Mucosa of rectum (tissue), 2 donors: ENCODE measurements around the gene MED26.

Experiments
- H3K27ac ChIP-seq, 2 donors: one replicate each; pipeline ENCODE4 v1.7.0; 2013; ENCODE audit warnings: inconsistent platforms in 2 of 2, low read depth in 2 of 2, low read length in 2 of 2
- H3K27me3 ChIP-seq, 2 donors: one replicate each; pipeline ENCODE4 v1.7.0; 2013; ENCODE audit warnings: low read length in 2 of 2; ENCODE audit not compliant: control insufficient read depth in 2 of 2, insufficient read depth in 2 of 2
- H3K36me3 ChIP-seq, 2 donors: one replicate each; pipeline ENCODE4 v1.7.0; 2013; ENCODE audit warnings: low read length in 2 of 2; ENCODE audit not compliant: control insufficient read depth in 2 of 2, insufficient read depth in 2 of 2
- H3K4me1 ChIP-seq, 2 donors: one replicate each; pipeline ENCODE4 v1.7.0; 2013; ENCODE audit warnings: low read length in 2 of 2, mild to moderate bottlenecking in 1 of 2; ENCODE audit not compliant: control insufficient read depth in 2 of 2, insufficient read depth in 2 of 2
- H3K4me3 ChIP-seq, 2 donors: one replicate each; pipeline ENCODE4 v1.7.0; 2013; ENCODE audit warnings: low read length in 2 of 2
- H3K9ac ChIP-seq, 2 donors: one replicate each; pipeline ENCODE4 v1.7.0; 2013; ENCODE audit warnings: low read length in 2 of 2, low read depth in 1 of 2, mild to moderate bottlenecking in 1 of 2
- H3K9me3 ChIP-seq, 2 donors: one replicate each; pipeline ENCODE4 v1.7.0; 2013; ENCODE audit warnings: low read length in 2 of 2; ENCODE audit not compliant: control insufficient read depth in 2 of 2
- donor health status: healthy.
- donor health status: Normal muscosa, but diverticular disease.

Gene MED26

DNA sequence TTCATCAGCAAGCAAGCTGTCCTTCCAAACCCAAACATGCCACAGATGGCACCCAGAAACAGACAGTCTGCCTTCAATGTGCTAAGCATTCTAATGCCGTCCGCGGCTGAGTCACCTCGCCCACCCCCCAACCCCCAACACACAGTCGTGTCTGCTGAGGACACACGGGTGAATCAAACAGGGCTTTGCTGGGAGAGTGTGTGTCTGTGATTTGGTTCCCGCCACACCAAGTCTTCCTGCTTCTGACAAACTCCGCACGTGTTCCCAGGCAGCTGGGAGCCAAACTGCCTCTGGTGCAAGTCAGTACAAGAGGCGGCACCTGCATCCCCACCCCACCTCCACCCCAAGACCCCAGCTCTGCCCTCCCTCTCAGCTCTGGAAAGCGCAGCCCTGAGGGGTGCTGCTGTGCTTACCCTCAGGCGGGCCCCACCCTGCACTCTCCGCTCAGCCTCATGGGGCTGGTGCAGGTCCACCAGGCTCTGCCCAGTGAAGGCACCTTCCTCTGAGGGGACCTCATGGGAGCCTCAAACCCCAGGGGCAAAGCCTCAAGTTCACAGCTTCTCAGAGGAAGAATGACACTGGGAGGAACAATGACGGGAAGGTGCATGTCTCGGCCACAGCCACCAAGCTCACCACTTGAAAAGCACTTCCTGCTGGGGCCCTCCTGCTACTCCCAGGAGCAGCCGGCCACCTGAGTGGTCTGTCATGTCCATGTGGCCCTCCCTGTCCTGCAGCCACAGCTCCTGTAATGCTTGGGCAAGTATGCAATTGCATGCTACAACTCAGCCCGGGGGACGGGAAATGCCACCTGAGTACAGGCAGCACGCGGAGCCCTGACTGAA, 40.8 kb downstream of the MED26 start:
- H3K27me3 ChIP-seq, result no peaks in the 10 kb centered on the region
- H3K4me3 ChIP-seq, result peak overlapping the region; percentile 19 to 69
- peak overlapping the region; percentile 5 to 47 for H3K9ac ChIP-seq
- peaks cover 59 to 68% of the 10 kb centered on the region in 2 donors for H3K4me1 ChIP-seq
- H3K9me3 ChIP-seq, result no peaks in the 10 kb centered on the region
- H3K36me3 ChIP-seq, result no peaks in the 10 kb centered on the region
- H3K27ac ChIP-seq, result peak overlapping the region; percentile 32 to 90

DNA sequence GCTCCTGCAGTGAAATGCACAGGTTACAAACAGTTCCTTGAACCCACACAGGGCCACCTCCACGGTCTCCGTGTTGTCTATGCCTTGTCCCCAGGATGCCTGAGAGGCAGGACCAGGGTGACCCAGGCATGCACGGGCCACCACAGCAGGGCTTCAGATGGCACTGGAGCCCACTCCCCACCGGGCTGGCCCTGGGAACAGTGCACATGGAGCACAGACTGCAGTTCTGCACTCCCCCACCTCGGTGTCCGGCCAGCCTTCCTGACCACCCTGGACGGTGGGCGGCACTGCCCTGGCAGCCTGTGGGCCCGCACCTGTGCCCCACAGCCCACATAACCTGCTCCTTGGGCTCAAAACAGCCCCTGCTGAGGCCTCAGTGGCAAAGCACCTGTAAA, 41.5 kb downstream of the MED26 start:
- H3K4me1 ChIP-seq, result peaks cover 55 to 75% of the 10 kb centered on the region in 2 donors
- H3K36me3 ChIP-seq, result peaks cover 0 to 3% of the 10 kb centered on the region in 2 donors
- peak overlapping the region in 1 of 2 donors; percentile 65 for H3K4me3 ChIP-seq
- peak overlapping the region in 1 of 2 donors; percentile 5 for H3K9ac ChIP-seq
- H3K27me3 ChIP-seq, result no peaks in the 10 kb centered on the region
- peak overlapping the region; percentile 61 to 90 for H3K27ac ChIP-seq
- H3K9me3 ChIP-seq, result no peaks in the 10 kb centered on the region

DNA sequence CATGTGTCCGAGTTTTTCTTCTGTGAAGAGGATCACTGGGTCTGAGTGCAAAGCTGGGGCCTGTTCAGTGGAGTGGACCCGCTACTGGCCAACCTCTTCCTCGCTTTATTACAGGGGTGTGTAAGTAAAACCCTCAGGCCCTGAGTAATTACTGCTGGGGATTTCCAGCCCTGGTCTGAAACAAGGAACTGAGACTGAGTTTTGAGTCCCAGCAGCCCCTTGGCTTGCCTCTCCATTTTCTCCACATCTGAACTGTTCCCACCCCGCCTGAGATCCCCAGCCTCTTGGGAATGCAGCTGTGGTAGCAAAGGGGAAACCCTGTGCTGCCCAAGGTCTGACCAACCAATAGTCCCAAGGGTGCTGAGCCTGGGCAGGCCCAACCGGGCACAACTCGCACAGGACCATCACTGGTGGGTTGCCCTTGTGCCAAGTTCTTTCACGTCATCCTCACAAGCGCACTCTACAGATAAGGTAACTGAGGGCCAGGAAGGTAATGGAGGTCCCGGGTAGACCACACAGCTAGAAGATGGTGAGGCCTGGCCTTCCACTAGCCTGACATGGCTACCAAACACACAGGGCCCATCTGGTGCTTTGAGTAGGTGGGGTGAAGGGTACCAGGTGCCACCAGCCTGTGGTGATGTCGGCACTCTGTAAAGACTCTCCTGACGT, 42.1 kb downstream of the MED26 start:
- Histone ChIP-seq H3K4me3 (peak overlapping the region; percentile 31 to 65), H3K4me1 (peaks cover 52 to 75% of the 10 kb centered on the region in 2 donors), H3K9ac (peak overlapping the region; percentile 48 to 78), H3K27me3 (no peaks in the 10 kb centered on the region), H3K27ac (peak overlapping the region; percentile 61 to 90), H3K36me3 (peaks cover 0 to 6% of the 10 kb centered on the region in 2 donors), H3K9me3 (no peaks in the 10 kb centered on the region)

DNA sequence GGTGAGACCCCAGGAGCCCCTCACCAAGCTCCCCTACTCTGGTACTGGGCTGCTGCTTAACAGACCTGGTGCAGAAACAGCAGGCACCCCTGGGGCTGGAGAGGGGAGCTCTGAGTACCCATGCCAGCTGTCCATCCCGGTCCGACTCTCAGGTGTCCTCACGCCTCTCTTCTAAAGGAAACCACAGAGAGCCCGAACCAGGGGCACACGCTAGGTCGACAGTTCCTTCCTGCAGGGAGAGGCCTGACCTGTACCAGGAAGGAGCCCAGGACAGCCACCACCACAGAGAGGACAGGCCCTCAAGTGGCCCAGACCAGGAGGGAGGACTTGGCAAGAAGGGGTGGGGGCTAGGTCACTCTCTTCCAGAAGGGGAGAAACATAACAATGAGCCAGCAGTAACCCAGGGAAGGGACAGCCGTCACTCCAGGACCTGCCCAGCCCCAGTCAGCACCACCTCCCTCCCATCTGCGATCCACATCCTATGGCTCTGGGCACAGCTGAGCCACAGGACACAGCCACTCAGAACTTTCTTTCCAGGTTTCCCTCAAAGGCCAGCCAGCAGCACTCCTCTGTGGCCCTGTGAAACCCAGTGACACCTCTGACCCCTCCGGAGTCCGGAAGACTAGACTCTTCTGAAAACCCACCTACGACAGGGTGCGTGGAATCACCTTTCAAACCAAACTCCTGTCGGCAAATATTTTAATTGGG, 42.8 kb downstream of the MED26 start:
- H3K36me3 ChIP-seq, result peaks cover 0 to 6% of the 10 kb centered on the region in 2 donors
- H3K4me1 ChIP-seq, result peaks cover 52 to 73% of the 10 kb centered on the region in 2 donors
- peak overlapping the region; percentile 48 to 78 for H3K9ac ChIP-seq
- H3K9me3 ChIP-seq, result no peaks in the 10 kb centered on the region
- no peaks in the 10 kb centered on the region for H3K27me3 ChIP-seq
- peak overlapping the region; percentile 61 to 90 for H3K27ac ChIP-seq
- peak overlapping the region; percentile 27 to 65 for H3K4me3 ChIP-seq

DNA sequence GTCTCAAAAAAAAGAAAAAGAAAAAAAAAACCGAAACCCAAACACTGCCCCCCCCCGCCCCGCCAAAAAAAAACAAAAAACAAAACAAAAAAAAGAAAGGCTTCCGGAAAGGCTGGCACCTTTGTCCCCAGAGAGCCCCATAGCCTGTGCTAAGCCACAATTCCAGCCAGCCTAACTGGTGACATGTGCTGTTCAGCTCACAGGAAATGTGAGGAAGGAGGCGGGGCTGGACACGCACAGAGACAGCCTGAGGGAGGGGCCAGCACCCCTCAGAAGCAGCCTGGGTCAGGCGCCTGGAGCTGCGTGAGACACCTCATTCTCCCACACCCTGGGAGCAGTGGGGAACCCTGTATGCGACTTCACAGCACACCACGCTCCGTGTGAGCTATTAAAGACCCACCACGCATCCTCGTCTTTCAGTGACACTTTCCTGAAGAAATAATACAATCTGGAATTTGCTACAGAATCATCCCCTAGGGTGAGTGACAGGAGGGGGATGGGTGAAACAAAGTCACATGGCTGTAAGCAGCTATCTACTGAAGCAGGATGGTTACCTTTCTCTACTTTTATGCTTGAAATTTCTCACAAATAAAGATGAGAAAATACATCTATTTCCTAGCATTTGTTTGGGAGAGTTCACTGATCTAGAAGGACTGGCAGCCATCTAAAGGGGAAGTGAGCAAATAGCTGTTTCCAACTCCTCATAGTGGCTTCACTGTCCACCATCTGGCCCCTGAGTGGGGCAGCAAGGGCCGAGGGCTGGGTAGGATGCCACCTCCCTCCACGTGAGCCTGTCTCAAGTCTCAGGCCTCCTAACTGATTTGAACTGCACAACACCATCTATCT, 43.5 kb downstream of the MED26 start:
- H3K36me3 ChIP-seq, result peaks cover 0 to 6% of the 10 kb centered on the region in 2 donors
- H3K27ac ChIP-seq, result peak overlapping the region; percentile 61 to 90
- H3K4me1 ChIP-seq, result peaks cover 48 to 67% of the 10 kb centered on the region in 2 donors
- no peaks in the 10 kb centered on the region for H3K27me3 ChIP-seq
- peak overlapping the region; percentile 48 to 78 for H3K9ac ChIP-seq
- H3K4me3 ChIP-seq, result peak overlapping the region; percentile 27 to 65
- no peaks in the 10 kb centered on the region for H3K9me3 ChIP-seq

DNA sequence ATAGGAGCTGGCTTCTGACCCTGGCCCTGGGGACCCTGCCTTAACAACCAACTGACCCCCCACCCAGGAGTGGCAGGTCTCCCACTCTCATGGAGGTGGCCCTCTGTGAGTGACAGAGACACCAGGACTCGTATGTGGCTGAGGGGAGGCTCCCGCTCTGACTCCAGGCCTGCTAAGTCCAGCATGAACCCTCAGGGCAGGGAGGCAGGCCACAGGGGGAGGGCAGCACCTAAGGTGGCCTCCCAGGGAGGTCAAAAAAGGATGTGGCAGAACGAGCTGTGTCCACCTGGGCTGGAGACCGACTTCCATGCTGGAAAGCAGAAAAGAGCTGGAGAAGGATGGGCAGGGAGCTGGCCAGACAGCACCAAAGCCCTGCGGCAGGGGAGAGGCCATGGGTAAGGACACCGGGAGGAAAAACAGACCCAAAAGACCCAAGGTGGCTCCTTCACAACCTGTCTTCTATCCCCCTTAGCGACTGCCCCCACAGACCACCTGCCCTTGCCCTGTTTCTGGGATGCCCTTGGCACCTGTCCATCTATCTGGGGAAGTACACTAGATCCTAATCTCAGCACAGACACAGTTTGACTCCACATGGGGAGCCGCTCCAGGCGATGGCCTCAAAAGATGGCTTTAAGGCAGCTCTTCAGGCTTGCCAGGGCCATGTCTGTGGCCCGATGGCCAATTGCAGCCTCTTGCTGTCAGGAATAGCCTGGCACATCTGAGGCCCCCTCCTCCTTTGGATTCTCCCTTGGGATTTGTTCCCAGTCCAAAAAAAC, 45.3 kb downstream of the MED26 start:
- H3K9me3 ChIP-seq, result no peaks in the 10 kb centered on the region
- peaks cover 35 to 52% of the 10 kb centered on the region in 2 donors for H3K4me1 ChIP-seq
- H3K27ac ChIP-seq, result peak overlapping the region in 1 of 2 donors; percentile 90
- no peak overlapping the region for H3K4me3 ChIP-seq
- no peaks in the 10 kb centered on the region for H3K27me3 ChIP-seq
- no peak overlapping the region for H3K9ac ChIP-seq
- H3K36me3 ChIP-seq, result peaks cover 12 to 20% of the 10 kb centered on the region in 2 donors

DNA sequence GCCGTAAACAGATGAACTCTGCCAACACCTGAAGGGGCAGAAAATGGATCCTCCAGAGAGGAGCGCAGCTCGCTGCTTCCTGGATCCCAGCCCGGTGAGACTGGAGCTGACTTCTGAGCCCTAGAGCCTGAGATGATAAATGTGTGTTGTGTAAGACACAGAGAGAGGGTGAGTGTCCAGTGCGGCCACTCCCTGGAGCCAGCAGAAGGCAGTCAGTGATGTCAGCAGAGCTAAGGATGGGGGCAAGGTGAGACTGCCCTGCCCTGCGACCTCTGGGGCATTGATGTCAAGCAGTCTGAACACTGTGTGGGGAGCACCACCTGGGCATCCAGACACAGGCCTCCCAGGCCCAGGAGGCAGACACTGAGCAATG, 46.0 kb downstream of the MED26 start:
- Histone ChIP-seq H3K9ac (no peak overlapping the region), H3K27ac (no peak overlapping the region), H3K4me1 (peaks cover 28 to 46% of the 10 kb centered on the region in 2 donors)

DNA sequence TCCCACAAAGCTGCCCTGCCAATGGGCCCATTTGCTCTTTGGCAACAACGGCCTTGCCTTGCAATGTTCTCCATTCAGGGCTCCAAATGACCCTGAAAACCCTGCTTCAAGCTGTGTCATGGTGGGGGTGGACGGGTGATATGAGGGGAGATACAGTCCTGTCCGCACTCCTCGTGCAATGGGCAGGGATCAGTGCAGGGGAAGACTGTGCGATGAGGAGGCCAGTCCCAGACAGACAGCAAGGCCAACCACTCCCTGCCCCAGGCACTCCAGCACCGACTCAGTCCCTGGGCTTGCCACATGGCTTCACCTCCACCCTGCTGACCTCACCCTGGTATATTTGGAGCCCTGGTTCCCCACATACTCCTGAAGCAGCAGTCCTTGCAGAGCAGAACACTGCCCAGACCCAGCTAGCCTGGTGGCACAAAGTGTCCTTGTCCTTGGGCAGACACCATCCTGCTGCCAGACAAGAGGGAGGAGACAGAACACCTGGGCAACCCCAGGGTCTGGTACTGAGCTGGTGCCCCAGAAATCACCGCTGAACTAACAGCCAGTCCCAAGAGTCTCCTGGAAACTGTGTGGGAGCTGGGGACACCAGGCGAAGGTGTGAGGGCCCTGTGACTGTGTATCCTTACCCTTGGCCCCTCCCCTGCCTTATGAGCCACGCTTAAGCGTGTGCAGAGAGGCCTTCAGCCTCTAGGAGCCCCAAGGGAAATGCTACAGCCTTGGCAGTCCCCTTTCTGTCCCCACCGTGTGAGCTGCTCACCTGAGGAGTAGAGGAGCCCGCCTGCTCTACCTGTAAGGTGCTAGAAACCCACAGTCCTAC, 46.6 kb downstream of the MED26 start:
- no peak overlapping the region for H3K9ac ChIP-seq

More for the DNA sequence above, 46.0 kb downstream of the MED26 start:
- no peaks in the 10 kb centered on the region for H3K27me3 ChIP-seq
- H3K36me3 ChIP-seq, result peaks cover 14 to 25% of the 10 kb centered on the region in 2 donors
- H3K9me3 ChIP-seq, result no peaks in the 10 kb centered on the region
- no peak overlapping the region for H3K4me3 ChIP-seq

More for the DNA sequence above, 46.6 kb downstream of the MED26 start:
- Histone ChIP-seq H3K27me3 (no peaks in the 10 kb centered on the region), H3K4me1 (peaks cover 24 to 40% of the 10 kb centered on the region in 2 donors), H3K4me3 (no peak overlapping the region), H3K36me3 (peaks cover 16 to 31% of the 10 kb centered on the region in 2 donors), H3K27ac (no peak overlapping the region), H3K9me3 (no peaks in the 10 kb centered on the region)
